Measurements from ENCODE around the gene OR51B2.
"Not testable (repeated sequence)": the region's sequence is repeated elsewhere in the genome, so short reads cannot be mapped to it uniquely, and the experiment has no call there.

OR51B2 gene

GRCh38 chr11:5324197-5324596, at the start of gene OR51B2:
Gene OR51B2, minus strand, starts transcription at chr11:5324297. Its CDS starts 0 bp downstream, at chr11:5324297.
- FAIRE-seq: no peak

- no peak for FAIRE-seq
Measured at GRCh38 chr11:5369789-5370188, 45.7 kb upstream of the OR51B2 start.

DNA sequence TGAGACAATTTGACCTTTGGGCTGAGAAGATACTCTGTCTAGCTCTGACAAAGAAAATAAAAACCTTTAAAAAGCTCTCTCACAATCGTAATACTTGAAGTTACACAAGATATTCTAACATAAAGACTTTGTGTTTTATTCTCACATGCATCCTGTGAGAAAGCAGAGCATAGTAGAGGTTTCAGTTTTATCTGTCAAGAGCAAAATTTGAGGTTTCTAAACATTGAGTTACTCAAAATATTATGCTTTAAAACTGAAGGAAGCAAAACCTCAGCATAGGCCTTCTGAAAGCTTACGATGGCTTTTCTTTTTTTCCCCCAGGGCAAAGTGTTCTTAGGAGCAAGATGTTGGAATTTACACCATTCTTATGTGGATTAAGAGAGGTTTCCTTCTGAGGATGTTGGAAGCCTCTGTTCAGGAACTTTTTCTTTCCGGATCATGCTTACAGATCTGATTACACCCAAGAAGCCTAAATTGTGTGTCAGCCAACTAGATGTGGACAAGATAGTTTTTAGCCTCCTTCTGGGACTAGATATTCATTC, 44.5 kb upstream of the OR51B2 start:
- no peak for FAIRE-seq

DNA sequence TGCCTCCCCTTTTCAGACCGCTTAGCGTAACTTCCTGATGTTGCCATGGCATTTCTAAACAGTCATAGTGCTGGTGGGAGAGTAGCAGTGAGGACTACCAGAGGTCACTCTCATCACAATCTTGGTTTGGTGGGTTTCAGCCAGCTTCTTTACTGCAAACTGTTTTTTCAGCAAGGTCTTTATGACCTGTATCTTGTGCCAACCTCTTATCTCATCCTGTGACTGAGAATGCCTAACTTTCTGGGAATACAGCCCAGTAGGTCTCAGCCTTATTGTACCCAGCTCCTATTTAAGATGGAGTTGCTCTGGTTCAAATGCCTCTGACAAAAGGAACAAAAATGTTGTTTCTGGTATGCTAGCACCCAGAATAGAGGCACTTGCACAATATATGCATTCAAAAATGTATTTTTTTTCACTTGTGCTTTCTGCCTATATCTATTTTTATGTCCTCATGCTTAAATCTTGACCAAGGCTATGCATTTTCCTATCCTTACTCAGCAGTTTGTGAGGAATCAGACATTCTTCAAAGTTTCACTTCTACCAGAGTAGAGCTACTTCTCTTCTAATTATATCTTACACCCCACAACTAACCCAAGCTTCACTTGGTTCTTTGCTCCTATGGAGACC, 43.5 kb upstream of the OR51B2 start:
- FAIRE-seq: no peak

GRCh38 chr11:5366856-5367255, 42.8 kb upstream of the OR51B2 start:
- FAIRE-seq: no peak

GRCh38 chr11:5366365-5366764, 42.3 kb upstream of the OR51B2 start:
- FAIRE-seq: not testable (repeated sequence)

DNA sequence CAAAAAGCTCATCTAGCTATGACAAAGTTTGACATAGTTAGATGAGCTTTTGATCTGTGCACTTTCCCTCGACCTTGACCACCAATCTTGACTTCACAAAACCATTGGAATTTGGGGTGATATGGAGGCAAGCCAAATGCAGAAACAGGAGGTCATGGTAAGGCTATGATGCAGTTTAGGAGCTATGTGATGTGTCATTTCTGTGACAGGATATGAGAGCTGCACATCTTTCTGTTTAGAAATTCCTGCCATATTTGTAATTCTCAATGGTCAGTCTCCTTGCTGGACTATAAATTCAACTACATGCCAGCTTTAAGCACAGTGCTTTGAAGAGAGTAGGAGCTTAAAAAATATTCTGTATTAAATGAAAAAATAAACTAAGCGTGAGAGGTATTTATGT, 40.1 kb upstream of the OR51B2 start:
- no peak for FAIRE-seq

DNA sequence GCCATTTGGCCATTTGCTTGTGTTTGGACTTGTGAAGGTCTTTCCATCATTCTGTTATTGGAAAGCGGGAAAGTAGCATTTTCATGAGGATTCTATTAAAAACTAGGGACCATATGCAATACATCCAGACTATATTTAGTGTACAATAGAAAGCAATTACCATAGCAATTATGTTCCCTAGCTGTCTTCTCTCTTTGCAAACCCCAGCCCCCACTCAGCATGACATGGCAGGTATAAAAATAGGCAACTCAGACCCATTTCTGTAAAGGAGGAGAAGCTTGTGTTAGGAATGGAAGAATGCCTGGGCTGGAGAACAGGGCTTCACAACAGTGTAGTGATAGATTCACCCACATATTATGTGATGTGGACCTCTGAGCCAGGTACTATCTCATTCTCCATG, 39.6 kb upstream of the OR51B2 start:
- no peak for FAIRE-seq

DNA sequence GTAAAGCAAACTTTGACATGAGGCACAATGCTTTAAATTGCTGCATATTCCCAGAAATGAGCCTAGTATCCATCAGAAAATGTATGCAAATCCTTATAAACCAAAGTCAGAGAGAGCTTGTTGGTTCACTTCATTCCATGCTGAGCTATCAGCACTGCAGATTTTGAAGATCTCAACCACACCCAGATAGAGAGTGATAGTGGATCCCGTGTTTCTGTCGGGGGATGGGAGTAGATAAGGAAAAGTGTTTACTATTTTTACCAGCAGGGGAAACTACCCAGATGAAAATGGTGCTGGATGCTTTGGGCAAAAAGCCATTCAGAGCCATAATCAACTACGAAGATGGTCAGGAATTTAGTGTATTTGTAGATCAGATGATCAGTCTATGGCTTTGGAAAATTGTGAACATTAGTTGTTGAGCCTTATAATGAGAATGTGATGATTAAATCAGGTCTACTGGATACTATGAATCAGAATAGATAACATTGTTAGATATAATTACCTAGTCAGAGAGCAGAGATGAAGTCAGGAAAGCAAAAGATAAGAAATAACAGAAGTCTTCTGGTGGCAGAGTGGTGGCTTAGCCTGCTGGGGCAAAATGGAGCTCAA, 38.0 kb upstream of the OR51B2 start:
- no peak for FAIRE-seq

GRCh38 chr11:5356031-5356430, 31.9 kb upstream of the OR51B2 start:
- not testable (repeated sequence) for FAIRE-seq

DNA sequence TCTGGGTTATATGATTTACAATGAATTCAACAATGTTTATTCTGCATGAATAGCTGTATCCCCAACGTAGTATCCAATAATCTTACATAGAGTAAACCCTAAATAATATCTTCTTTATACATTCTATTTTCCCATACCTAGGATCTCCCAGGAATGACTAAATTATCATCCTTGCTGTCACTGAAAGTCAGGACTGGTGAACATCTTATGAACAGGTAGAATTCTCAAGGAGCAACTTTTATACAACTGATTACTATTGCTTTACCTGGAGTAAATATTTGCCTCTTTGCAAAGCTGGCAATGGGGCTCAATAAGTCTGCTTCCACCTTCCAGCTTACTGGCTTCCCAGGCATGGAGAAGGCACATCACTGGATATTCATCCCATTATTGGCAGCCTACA, 27.1 kb upstream of the OR51B2 start, which contains the start of gene OR51B6:
OR51B6 (plus strand) TSS at position 301 of the 400 bp plus-strand sequence; CDS start at position 301, 0 bp downstream.
- FAIRE-seq: no peak

- no peak for FAIRE-seq
Measured at GRCh38 chr11:5349550-5349949, 25.5 kb upstream of the OR51B2 start.

- FAIRE-seq: no peak
Measured at GRCh38 chr11:5348551-5349194, 24.6 kb upstream of the OR51B2 start.

GRCh38 chr11:5345831-5346230, 21.7 kb upstream of the OR51B2 start:
- FAIRE-seq: no peak

DNA sequence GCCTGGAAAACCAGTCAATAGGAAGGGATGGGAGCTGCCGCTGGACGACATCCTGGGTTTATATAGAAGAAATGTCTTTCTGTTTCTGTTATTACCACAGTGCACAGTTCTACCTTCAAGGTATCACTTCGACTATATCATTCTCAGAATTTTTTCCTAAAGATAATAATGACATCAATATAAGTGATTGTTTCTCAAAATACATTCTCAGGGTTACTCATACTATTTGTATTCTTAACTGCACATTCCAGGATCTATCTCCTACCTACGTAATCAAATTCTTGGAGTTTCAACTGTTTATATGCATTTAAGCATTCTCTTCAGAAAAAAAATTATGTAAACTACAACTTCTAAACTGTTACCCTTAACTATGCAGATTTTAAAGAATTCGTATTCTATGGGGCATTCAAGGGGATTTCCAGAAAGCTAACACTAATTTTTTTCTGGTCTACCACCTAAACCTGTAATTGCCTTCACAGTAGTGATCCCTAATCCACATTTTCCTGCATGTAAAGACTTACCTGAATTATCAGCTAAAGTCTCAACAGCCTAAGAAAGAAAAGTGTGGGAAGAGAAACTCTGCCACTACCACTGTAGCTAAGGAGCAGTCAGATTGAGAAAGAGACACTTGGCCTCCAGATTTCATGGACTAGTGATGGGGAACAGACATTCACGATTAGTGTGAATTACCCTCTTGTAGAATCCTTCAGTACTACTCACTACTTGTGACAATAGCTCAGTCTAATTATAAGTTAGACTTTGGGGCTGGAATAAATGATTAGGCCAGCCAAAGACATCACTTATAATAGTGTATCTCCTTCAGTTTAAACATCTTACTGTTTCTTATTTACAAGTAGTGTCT, 19.6 kb upstream of the OR51B2 start, which contains the start of gene OR51B5:
OR51B5 (minus strand) TSS at position 51 of the 862 bp plus-strand sequence; CDS start at position 51, 0 bp downstream.
- no peak for FAIRE-seq

- no peak for FAIRE-seq
Measured at GRCh38 chr11:5339771-5340322, 15.8 kb upstream of the OR51B2 start.

- not testable (repeated sequence) for FAIRE-seq
Measured at GRCh38 chr11:5337253-5337652, 13.2 kb upstream of the OR51B2 start.

DNA sequence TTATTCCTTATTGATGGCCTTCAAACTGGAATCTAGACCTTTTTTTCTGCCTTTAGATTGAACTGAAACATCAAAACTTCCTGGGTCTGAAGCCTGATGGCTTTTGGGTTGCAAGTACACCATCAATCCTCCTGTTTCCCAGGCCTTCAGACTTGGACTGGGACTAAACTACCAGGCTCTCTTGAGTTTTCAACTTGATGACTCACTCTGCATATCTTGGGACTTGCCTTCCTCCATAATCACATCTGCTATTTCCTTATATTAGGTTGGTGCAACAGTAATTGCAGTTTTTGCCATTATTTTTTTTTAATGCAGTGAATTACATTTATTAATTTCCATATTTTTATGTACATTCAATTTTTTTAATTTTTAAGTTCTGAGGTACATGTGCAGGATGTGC, 12.2 kb upstream of the OR51B2 start:
- no peak for FAIRE-seq

DNA sequence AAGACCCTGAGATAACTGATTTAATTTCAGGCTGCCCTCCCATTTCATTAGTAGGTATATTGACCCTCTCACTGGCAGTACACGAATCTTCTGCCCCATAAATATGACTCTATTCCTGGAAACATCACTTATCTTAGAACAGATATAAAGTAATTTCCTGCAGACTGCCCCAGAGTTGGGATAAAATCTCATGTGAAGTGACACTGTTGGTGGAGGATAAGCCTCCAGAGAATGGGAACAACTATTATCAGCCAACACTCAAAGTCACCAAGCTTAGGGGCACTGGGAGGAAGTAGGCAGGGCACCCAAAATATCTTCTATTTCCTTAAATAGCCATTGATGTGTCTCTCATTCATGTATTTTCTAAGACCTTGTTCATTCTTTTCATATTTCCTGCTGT, 11.1 kb upstream of the OR51B2 start:
- no peak for FAIRE-seq

- FAIRE-seq: no peak
Measured at GRCh38 chr11:5317292-5317691, 6.8 kb downstream of the OR51B2 start.

- not testable (repeated sequence) for FAIRE-seq
Measured at GRCh38 chr11:5313326-5314023, 10.6 kb downstream of the OR51B2 start.

- FAIRE-seq: no peak
Measured at GRCh38 chr11:5310423-5310822, 13.7 kb downstream of the OR51B2 start.

All from islet of Langerhans (tissue), 1 donor.